ENCODE measurements around the gene TMEM156.

- TF ChIP-seq CTCF (IDR thresholded peaks at IDR 0.05 in 4 of 5, conservative IDR thresholded peaks at IDR 0.05 in 1 of 5) (no peak), POLR2A (IDR thresholded peaks at IDR 0.05) (no peak)
These were observed 105.3 kb downstream of the TMEM156 start for GRCh38 chr4:38926896-38927295.

Measured in gastrocnemius medialis (tissue), 4 donors.